OCI-LY3 (cell line): Measurements from ENCODE around the gene B3GALT5.

Experiments used
- CTCF ChIP-seq: fragments of 200-600, 300-600 bp; sonication (generic); IDR thresholded peaks from 2 replicates; pipeline ENCODE4 v1.5.1; 2014; ENCODE audit warnings: antibody characterized with exemption, low read length, low read depth
- EZH2phosphoT487 ChIP-seq: fragments of 200-600 bp; shearing (Covaris generic); IDR thresholded peaks from 2 replicates; pipeline ENCODE4 v1.6.1; 2018; ENCODE audit warnings: antibody characterized with exemption, mixed run types, low read depth

DNA sequence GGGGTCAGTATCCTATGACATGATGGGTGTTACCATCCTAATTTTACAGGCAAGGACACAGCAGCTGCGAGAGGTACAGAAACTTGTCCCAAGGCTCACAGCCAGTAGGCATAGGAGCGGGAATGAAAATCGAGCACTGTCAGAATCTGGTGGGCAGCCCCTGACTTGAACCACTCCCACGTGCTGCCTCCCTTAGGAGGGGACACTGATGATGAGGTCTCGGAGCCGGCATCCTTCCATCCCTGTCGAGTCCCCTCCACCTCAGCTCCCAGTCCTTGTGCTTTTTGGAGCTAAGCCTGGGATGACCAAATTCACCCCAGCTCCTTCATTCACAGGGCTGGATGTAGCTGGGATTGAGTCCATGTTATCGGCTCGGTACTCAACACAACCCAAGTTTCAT, 49.0 kb downstream of the B3GALT5 start:
- no peak for TF ChIP-seq CTCF
- no peak for TF ChIP-seq EZH2phosphoT487
